ENCODE data around the gene RPL18A.
"Not testable (repeated sequence)": the region's sequence is repeated elsewhere in the genome, so short reads cannot be mapped to it uniquely, and the experiment has no call there.

GRCh38 chr19:17887221-17887620 is 27.5 kb downstream of the RPL18A start:
- TF ChIP-seq CTCF (conservative IDR thresholded peaks at IDR 0.05 in 1 of 2, IDR thresholded peaks at IDR 0.05 in 1 of 2; ENCODE audit: extremely low read depth in 1 of 2, insufficient read depth in 1 of 2, low read depth in 1 of 2, low read length in 2 of 2); EZH2 (IDR thresholded peaks at IDR 0.05; ENCODE audit: borderline replicate concordance, low read length): not testable (repeated sequence)
